Measurements from ENCODE around the gene WNK3.

Gene WNK3

DNA sequence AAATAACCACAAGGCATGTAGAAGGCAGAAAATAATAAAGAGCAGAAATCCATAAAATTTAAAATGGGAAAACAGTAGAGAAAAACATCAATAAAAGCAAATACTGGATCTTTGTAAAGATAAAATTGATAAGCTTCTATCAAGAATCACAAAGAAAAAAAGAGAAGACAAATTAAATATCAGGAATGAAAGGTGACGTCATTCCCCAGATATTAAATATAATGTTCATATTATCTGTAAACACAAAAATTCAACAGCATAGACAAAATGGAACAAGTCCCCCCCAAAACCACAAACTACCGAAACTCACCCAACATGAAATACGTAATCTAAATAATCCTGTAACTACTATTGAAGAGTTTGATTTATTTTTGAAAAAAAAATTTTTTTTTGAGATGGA, 144.2 kb downstream of the WNK3 start:
- no peaks in the 10 kb centered on the region for H3F3A ChIP-seq (ENCODE audit: insufficient read depth, low read length)
- H3K79me2 ChIP-seq (ENCODE audit: insufficient read depth, low read length), result no peaks in the 10 kb centered on the region
- no peaks in the 10 kb centered on the region for H4K20me1 ChIP-seq (ENCODE audit: insufficient read depth, low read length)
- no peak overlapping the region for H2AFZ ChIP-seq (ENCODE audit: low read length)
- H3K4me1 ChIP-seq (ENCODE audit: insufficient read depth, low read length, severe bottlenecking), result no peaks in the 10 kb centered on the region
- no peaks in the 10 kb centered on the region for H3K9me3 ChIP-seq (ENCODE audit: low read length)
- H3K4me2 ChIP-seq (ENCODE audit: low read length), result no peak overlapping the region
- no peaks in the 10 kb centered on the region for H3K36me3 ChIP-seq (ENCODE audit: insufficient read depth, low read length)
- H3K9me2 ChIP-seq (ENCODE audit: low read depth, low read length), result no peaks in the 10 kb centered on the region
- no peak overlapping the region for H3K9ac ChIP-seq (ENCODE audit: low read length)
- H3K27ac ChIP-seq (ENCODE audit: low read depth, low read length, poor library complexity, severe bottlenecking), result no peak overlapping the region
- TF ChIP-seq, protein P1, sequence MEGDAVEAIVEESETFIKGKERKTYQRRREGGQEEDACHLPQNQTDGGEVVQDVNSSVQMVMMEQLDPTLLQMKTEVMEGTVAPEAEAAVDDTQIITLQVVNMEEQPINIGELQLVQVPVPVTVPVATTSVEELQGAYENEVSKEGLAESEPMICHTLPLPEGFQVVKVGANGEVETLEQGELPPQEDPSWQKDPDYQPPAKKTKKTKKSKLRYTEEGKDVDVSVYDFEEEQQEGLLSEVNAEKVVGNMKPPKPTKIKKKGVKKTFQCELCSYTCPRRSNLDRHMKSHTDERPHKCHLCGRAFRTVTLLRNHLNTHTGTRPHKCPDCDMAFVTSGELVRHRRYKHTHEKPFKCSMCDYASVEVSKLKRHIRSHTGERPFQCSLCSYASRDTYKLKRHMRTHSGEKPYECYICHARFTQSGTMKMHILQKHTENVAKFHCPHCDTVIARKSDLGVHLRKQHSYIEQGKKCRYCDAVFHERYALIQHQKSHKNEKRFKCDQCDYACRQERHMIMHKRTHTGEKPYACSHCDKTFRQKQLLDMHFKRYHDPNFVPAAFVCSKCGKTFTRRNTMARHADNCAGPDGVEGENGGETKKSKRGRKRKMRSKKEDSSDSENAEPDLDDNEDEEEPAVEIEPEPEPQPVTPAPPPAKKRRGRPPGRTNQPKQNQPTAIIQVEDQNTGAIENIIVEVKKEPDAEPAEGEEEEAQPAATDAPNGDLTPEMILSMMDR (IDR thresholded peaks at IDR 0.05; ENCODE audit: low read length), result no peak
- no peak for TF ChIP-seq EZH2 (IDR thresholded peaks at IDR 0.05; ENCODE audit: borderline replicate concordance, low read length)
- no peaks in the 10 kb centered on the region for H3K27me3 ChIP-seq (ENCODE audit: insufficient read depth, low read length)
- no peak overlapping the region for H3K4me3 ChIP-seq (ENCODE audit: low read depth, low read length, poor library complexity, severe bottlenecking)

DNA sequence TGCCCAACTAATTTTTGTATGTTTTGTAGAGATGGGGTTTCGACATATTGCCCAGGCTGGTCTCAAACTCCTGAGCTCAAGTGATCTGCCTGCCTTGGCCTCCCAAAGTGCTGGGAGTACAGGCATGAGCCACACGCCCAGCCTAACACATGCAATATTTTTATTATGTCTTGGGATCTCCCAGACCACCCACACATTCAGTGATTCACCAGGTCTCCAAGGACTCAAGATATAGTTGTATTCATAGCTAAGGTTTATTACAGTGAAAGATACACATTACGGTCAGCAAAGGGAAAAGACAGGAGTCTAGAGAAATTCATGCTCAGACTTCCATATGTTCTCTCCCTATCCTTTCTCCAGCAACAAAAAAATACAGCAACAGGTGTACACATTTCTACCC, 149.3 kb downstream of the WNK3 start:
- H3F3A ChIP-seq (ENCODE audit: insufficient read depth, low read length), result no peaks in the 10 kb centered on the region
- TF ChIP-seq EZH2 (IDR thresholded peaks at IDR 0.05; ENCODE audit: borderline replicate concordance, low read length), result no peak
- TF ChIP-seq, protein P1 (IDR thresholded peaks at IDR 0.05; ENCODE audit: low read length), result no peak
- no peak overlapping the region for H3K4me3 ChIP-seq (ENCODE audit: low read depth, low read length, poor library complexity, severe bottlenecking)
- H3K4me2 ChIP-seq (ENCODE audit: low read length), result no peak overlapping the region
- no peaks in the 10 kb centered on the region for H4K20me1 ChIP-seq (ENCODE audit: insufficient read depth, low read length)
- H3K27me3 ChIP-seq (ENCODE audit: insufficient read depth, low read length), result no peaks in the 10 kb centered on the region
- H3K27ac ChIP-seq (ENCODE audit: low read depth, low read length, poor library complexity, severe bottlenecking), result no peak overlapping the region
- no peaks in the 10 kb centered on the region for H3K79me2 ChIP-seq (ENCODE audit: insufficient read depth, low read length)
- H3K9me2 ChIP-seq (ENCODE audit: low read depth, low read length), result no peaks in the 10 kb centered on the region
- no peaks in the 10 kb centered on the region for H3K36me3 ChIP-seq (ENCODE audit: insufficient read depth, low read length)
- no peaks in the 10 kb centered on the region for H3K9me3 ChIP-seq (ENCODE audit: low read length)
- no peak overlapping the region for H3K9ac ChIP-seq (ENCODE audit: low read length)
- no peak overlapping the region for H2AFZ ChIP-seq (ENCODE audit: low read length)
- no peaks in the 10 kb centered on the region for H3K4me1 ChIP-seq (ENCODE audit: insufficient read depth, low read length, severe bottlenecking)

DNA sequence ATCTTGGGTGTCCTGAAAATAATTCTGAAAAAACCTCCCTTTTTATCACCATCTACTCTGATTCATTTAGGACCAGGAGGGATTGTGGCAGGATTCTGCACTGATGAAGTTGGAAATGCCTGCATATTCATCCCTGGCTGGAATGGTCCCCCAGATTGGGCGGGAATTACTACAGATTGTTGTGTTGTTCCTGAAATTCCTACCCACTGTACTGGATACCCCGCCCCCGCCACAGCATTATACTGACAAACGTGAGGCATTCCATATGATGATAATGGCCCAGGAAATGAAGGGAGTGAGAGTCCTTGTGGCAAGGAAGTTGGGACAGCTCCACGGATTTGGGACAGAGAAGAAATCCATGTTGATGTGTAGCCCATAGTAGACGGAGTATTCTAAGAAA, 159.6 kb downstream of the WNK3 start:
- Histone ChIP-seq H3K27ac (ENCODE audit: low read depth, low read length, poor library complexity, severe bottlenecking) (no peak overlapping the region), H3K9me3 (ENCODE audit: low read length) (no peaks in the 10 kb centered on the region), H3K4me1 (ENCODE audit: insufficient read depth, low read length, severe bottlenecking) (no peaks in the 10 kb centered on the region), H3K36me3 (ENCODE audit: insufficient read depth, low read length) (no peaks in the 10 kb centered on the region), H3F3A (ENCODE audit: insufficient read depth, low read length) (no peaks in the 10 kb centered on the region), H3K79me2 (ENCODE audit: insufficient read depth, low read length) (no peaks in the 10 kb centered on the region), H2AFZ (ENCODE audit: low read length) (no peak overlapping the region), H3K27me3 (ENCODE audit: insufficient read depth, low read length) (no peaks in the 10 kb centered on the region), H3K9ac (ENCODE audit: low read length) (no peak overlapping the region), H3K4me3 (ENCODE audit: low read depth, low read length, poor library complexity, severe bottlenecking) (no peak overlapping the region), H3K9me2 (ENCODE audit: low read depth, low read length) (no peaks in the 10 kb centered on the region), H3K4me2 (ENCODE audit: low read length) (no peak overlapping the region), H4K20me1 (ENCODE audit: insufficient read depth, low read length) (no peaks in the 10 kb centered on the region)
- TF ChIP-seq EZH2 (IDR thresholded peaks at IDR 0.05; ENCODE audit: borderline replicate concordance, low read length), result no peak
- TF ChIP-seq, protein P1 (IDR thresholded peaks at IDR 0.05; ENCODE audit: low read length), result no peak

All from OCI-LY1 (cell line).